Activated T-cell treated with anti-CD3 and anti-CD28 coated beads for 48 hours (primary cell): ENCODE data around the gene ELOVL7.
"Not testable (repeated sequence)": the region's sequence is repeated elsewhere in the genome, so short reads cannot be mapped to it uniquely, and the experiment has no call there.

Experiments used
- DNase-seq: peaks from one replicate; pipeline ENCODE4 v3.0.0-alpha.2; 2020; ENCODE audit warnings: low read depth

The ELOVL7 gene

GRCh38 chr5:60843936-60844905 lies at the start of gene ELOVL7:
Gene ELOVL7 (minus strand): TSS chr5:60844269. CDS start chr5:60787397, 56,872 bp downstream.
- peak; percentile 52 for DNase-seq

- no peak for DNase-seq
These were observed 49.5 kb upstream of the ELOVL7 start for GRCh38 chr5:60893521-60893920.

GRCh38 chr5:60891667-60892066 lies 47.6 kb upstream of the ELOVL7 start:
- DNase-seq, result no peak

GRCh38 chr5:60888359-60889061 lies 44.4 kb upstream of the ELOVL7 start:
- no peak for DNase-seq

GRCh38 chr5:60887746-60888145 lies 43.7 kb upstream of the ELOVL7 start:
- no peak for DNase-seq

GRCh38 chr5:60887096-60887495 lies 43.0 kb upstream of the ELOVL7 start:
- no peak for DNase-seq

- no peak for DNase-seq
These were observed 42.1 kb upstream of the ELOVL7 start for GRCh38 chr5:60886158-60886557.

GRCh38 chr5:60883229-60883628 lies 39.2 kb upstream of the ELOVL7 start:
- DNase-seq, result no peak

GRCh38 chr5:60872892-60873291 lies 28.8 kb upstream of the ELOVL7 start:
- DNase-seq, result no peak

GRCh38 chr5:60870857-60871256 lies 26.8 kb upstream of the ELOVL7 start:
- no peak for DNase-seq

GRCh38 chr5:60860572-60860971 lies 16.5 kb upstream of the ELOVL7 start:
- DNase-seq, result not testable (repeated sequence)

GRCh38 chr5:60856066-60856465 lies 12.0 kb upstream of the ELOVL7 start:
- DNase-seq, result no peak

- DNase-seq, result no peak
These were observed 8.9 kb upstream of the ELOVL7 start for GRCh38 chr5:60852940-60853339.

- no peak for DNase-seq
These were observed 8.2 kb upstream of the ELOVL7 start for GRCh38 chr5:60852317-60852716.

GRCh38 chr5:60851626-60852025 lies 7.6 kb upstream of the ELOVL7 start:
- no peak for DNase-seq

GRCh38 chr5:60846298-60846697 lies 2.2 kb upstream of the ELOVL7 start:
- no peak for DNase-seq

GRCh38 chr5:60843386-60843935 lies 608 bp downstream of the ELOVL7 start:
- no peak for DNase-seq

GRCh38 chr5:60842871-60843385 lies 1.1 kb downstream of the ELOVL7 start:
- no peak for DNase-seq

GRCh38 chr5:60841361-60841760 lies 2.7 kb downstream of the ELOVL7 start:
- no peak for DNase-seq

- DNase-seq, result no peak
These were observed 7.9 kb downstream of the ELOVL7 start for GRCh38 chr5:60836131-60836530.

GRCh38 chr5:60835554-60835953 lies 8.5 kb downstream of the ELOVL7 start:
- DNase-seq, result no peak

GRCh38 chr5:60833520-60833919 lies 10.5 kb downstream of the ELOVL7 start:
- DNase-seq, result no peak
